Measurements from ENCODE around the gene CD34. TPM values are rescaled to one million over a fixed set of nuclear protein-coding genes. Genes with fewer than 3 reads are reported as not detected.

CD34 gene
- polyA plus RNA-seq, 1 experiment, result 1.2 TPM

Other genes starting within 250 kb of the CD34 start
- 61.7 and 118 TPM in 2 replicates for gene CD46, start 159.1 kb downstream of the CD34 start, polyA plus RNA-seq (2011; rRNA removed)